Fibroblast of lung (primary cell): ENCODE results near the gene ZNF808.

Source experiments
- CTCF ChIP-seq, 2 donors: IDR thresholded peaks in 1 of 2; conservative IDR thresholded peaks in 1 of 2; 1 replicate in 1 of 2; 2 replicates in 1 of 2; pipeline ENCODE4 v1.5.1; 2011 to 2012; ENCODE audit warnings: low read length in 2 of 2, control low read depth in 1 of 2, inconsistent platforms in 1 of 2, low read depth in 1 of 2, mild to moderate bottlenecking in 1 of 2
- EZH2 ChIP-seq: IDR thresholded peaks from 2 replicates; pipeline ENCODE4 v1.5.1; 2012; ENCODE audit warnings: low read length, control low read depth, mild to moderate bottlenecking; ENCODE audit errors: missing control alignments

- peak in 1 of 2 donors; percentile 7 for TF ChIP-seq CTCF (conservative IDR thresholded peaks at IDR 0.05 in 1 of 2, IDR thresholded peaks at IDR 0.05 in 1 of 2; ENCODE audit: low read depth in 1 of 2, low read length in 2 of 2)
- no peak for TF ChIP-seq EZH2
These were observed 8.4 kb downstream of the ZNF808 start for GRCh38 chr19:52535771-52536447.
